OCI-LY3 (cell line): ENCODE data around the gene PTPRM.

ENCODE experiments used
- H2AFZ ChIP-seq: fragments of 200-600, 300-600 bp; shearing (Covaris generic); 2 replicates; pipeline ENCODE4 v1.6.0; 2014; ENCODE audit warnings: antibody characterized with exemption, low read depth, low read length
- H3K27ac ChIP-seq: fragments of 200-600, 300-600 bp; sonication (generic); 2 replicates; pipeline ENCODE4 v1.5.1; 2014; ENCODE audit warnings: mild to moderate bottlenecking, low read length, moderate library complexity, mixed read lengths
- H3K27me3 ChIP-seq: fragments of 200-600, 300-600 bp; sonication (generic); 2 replicates; pipeline ENCODE4 v1.6.1; 2014; ENCODE audit warnings: low read depth, low read length, mixed read lengths
- H3K36me3 ChIP-seq: fragments of 200-600, 300-600 bp; sonication (generic); replicated peaks from 2 replicates; pipeline ENCODE3; 2014; ENCODE audit warnings: low read depth, low read length, mixed read lengths
- H3K4me1 ChIP-seq: fragments of 300-600, 200-600 bp; sonication (generic); 2 replicates; pipeline ENCODE4 v1.6.1; 2014; ENCODE audit warnings: low read length, mixed read lengths
- H3K4me2 ChIP-seq: fragments of 200-600, 300-600 bp; sonication (generic); 2 replicates; pipeline ENCODE4 v1.6.1; 2014; ENCODE audit warnings: low read length, mixed read lengths
- H3K4me3 ChIP-seq: fragments of 300-600, 200-600 bp; sonication (generic); 2 replicates; pipeline ENCODE4 v1.5.1; 2014; ENCODE audit warnings: antibody characterized with exemption, mild to moderate bottlenecking, low read length, moderate library complexity
- H3K79me2 ChIP-seq: fragments of 300-600, 200-600 bp; shearing (Covaris generic); 2 replicates; pipeline ENCODE4 v1.6.1; 2014; ENCODE audit warnings: mild to moderate bottlenecking, low read length, mixed read lengths
- H3K9ac ChIP-seq: fragments of 300-600, 200-600 bp; shearing (Covaris generic); 2 replicates; pipeline ENCODE4 v1.6.0; 2014; ENCODE audit warnings: mild to moderate bottlenecking, low read length, moderate library complexity
- H3K9me3 ChIP-seq: fragments of 200-600, 300-600 bp; shearing (Covaris generic); 2 replicates; pipeline ENCODE4 v1.6.1; 2014; ENCODE audit warnings: low read length, mixed read lengths; ENCODE audit not compliant: insufficient read depth
- H4K20me1 ChIP-seq: fragments of 200-600, 300-600 bp; sonication (generic); 2 replicates; pipeline ENCODE4 v1.6.1; 2016; ENCODE audit warnings: low read length, mixed read lengths; ENCODE audit not compliant: insufficient read depth
- EZH2phosphoT487 ChIP-seq: fragments of 200-600 bp; shearing (Covaris generic); IDR thresholded peaks from 2 replicates; pipeline ENCODE4 v1.6.1; 2018; ENCODE audit warnings: antibody characterized with exemption, mixed run types, low read depth
- TF ChIP-seq, protein P1 (sequence below): fragments of 200-600, 300-600 bp; sonication (generic); IDR thresholded peaks from 2 replicates; pipeline ENCODE4 v1.5.1; 2014; ENCODE audit warnings: antibody characterized with exemption, low read length, low read depth

Gene PTPRM

DNA sequence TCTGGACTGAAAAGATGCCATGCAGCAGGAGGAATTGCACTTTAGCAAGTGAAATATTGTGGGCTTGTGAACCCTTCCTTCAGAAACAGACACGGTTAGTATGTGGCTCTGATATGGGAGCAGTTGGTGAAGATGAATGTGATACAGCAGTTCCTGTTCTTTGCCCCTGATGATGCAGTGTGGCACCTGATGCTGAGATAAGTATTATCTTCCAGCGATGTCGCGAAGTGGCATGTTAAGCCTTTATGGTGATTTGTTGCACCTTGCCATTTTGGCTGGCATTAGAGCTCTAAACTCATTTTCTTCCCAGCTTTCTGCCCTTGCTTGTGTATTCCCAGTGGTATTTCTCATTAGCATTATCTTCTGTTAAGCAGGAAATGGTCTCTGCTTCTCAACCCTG, 600.6 kb downstream of the PTPRM start:
- Histone ChIP-seq H3K9me3 (no peaks in the 10 kb centered on the region), H3K36me3 (no peaks in the 10 kb centered on the region), H3K4me2 (no peak overlapping the region), H3K79me2 (no peaks in the 10 kb centered on the region), H3K27me3 (peaks cover 4% of the 10 kb centered on the region; the same call in 1 of the 2 replicates), H3K9ac (no peak overlapping the region), H3K4me1 (no peaks in the 10 kb centered on the region), H3K27ac (no peak overlapping the region), H3K4me3 (no peak overlapping the region), H4K20me1 (no peaks in the 10 kb centered on the region), H2AFZ (no peak overlapping the region)
- TF ChIP-seq EZH2phosphoT487 = no peak

DNA sequence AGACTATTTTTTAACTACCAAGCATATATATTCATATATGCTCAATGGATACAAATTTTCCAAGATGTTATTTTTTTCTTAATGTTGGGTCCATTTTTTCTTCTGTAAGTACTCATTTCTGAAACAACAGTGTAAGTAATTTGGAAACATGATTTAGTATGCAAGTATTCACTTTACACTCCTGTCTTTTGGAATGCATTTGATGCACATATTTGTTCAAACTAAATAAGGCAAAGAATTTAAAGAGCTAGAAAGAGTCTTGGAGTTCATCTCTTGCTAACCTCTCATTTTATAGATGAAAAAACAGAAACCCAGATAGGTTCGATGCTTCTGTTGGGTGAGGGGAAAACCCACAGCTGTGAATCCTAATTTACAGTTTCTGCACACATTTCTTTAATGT, 602.6 kb downstream of the PTPRM start:
- Histone ChIP-seq H3K36me3 (no peaks in the 10 kb centered on the region), H3K4me1 (no peaks in the 10 kb centered on the region)

DNA sequence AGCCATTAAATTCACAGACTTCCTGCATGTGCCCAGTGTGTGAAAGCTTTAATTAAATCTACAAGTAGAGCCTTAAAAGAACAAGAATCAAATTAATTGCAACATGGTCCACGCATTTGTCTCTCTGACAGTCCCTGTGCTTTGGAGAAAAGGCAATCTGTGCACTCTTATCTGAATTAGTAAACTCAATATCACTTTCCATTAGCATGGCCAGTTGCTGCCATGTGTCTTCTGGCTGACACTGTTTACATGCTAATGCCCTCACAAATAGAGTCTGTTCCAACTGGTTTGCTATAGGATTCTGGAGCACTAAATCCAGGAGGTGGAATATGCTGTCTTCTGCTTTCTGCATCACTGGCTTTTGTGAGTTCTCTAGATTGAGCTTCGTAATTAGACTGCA, 607.7 kb downstream of the PTPRM start:
- Histone ChIP-seq H3K9ac (no peak overlapping the region), H3K27ac (no peak overlapping the region), H3K4me1 (no peaks in the 10 kb centered on the region), H4K20me1 (no peaks in the 10 kb centered on the region), H2AFZ (no peak overlapping the region), H3K79me2 (no peaks in the 10 kb centered on the region), H3K4me2 (no peak overlapping the region), H3K9me3 (no peaks in the 10 kb centered on the region), H3K36me3 (no peaks in the 10 kb centered on the region), H3K27me3 (peaks cover 4% of the 10 kb centered on the region; the same call in 1 of the 2 replicates), H3K4me3 (no peak overlapping the region)
- TF ChIP-seq, protein P1, sequence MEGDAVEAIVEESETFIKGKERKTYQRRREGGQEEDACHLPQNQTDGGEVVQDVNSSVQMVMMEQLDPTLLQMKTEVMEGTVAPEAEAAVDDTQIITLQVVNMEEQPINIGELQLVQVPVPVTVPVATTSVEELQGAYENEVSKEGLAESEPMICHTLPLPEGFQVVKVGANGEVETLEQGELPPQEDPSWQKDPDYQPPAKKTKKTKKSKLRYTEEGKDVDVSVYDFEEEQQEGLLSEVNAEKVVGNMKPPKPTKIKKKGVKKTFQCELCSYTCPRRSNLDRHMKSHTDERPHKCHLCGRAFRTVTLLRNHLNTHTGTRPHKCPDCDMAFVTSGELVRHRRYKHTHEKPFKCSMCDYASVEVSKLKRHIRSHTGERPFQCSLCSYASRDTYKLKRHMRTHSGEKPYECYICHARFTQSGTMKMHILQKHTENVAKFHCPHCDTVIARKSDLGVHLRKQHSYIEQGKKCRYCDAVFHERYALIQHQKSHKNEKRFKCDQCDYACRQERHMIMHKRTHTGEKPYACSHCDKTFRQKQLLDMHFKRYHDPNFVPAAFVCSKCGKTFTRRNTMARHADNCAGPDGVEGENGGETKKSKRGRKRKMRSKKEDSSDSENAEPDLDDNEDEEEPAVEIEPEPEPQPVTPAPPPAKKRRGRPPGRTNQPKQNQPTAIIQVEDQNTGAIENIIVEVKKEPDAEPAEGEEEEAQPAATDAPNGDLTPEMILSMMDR = no peak
- TF ChIP-seq EZH2phosphoT487 = no peak

More for the DNA sequence above, 602.6 kb downstream of the PTPRM start:
- H3K9me3 ChIP-seq = no peaks in the 10 kb centered on the region
- no peak overlapping the region for H3K4me2 ChIP-seq
- no peak overlapping the region for H3K27ac ChIP-seq
- H2AFZ ChIP-seq = no peak overlapping the region
- no peak overlapping the region for H3K4me3 ChIP-seq
- H4K20me1 ChIP-seq = no peaks in the 10 kb centered on the region
- no peaks in the 10 kb centered on the region for H3K79me2 ChIP-seq
- H3K27me3 ChIP-seq = peaks cover 4% of the 10 kb centered on the region; the same call in 1 of the 2 replicates
- TF ChIP-seq, protein P1 = no peak
- TF ChIP-seq EZH2phosphoT487 = no peak
- no peak overlapping the region for H3K9ac ChIP-seq

DNA sequence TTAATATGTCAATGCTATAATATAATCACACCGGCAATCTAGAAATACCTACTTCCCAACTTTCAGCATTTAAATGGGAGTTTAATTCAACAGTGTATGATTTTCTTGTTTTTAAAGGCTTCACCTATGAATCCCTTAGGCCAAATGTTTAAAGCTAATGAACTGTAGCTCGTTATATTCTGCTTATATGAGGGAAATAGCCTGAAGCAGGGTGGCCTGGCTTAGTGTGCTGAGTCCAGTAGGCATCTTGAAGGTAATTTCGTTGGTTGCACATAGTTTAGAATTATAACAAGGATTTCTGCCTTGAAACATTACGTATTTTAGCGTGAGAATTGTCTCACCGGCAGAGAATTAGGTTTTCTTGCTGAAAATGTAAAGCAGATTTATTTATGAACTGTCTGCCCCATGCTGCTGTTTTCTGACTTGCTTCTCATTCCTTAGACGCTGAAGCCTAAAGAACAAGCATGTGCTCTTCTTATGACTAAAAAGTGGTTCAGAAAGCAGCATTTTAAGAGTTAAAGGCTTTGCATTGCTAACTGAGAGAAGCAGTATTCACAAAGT, 608.5 kb downstream of the PTPRM start:
- Histone ChIP-seq H3K27ac (no peak overlapping the region), H2AFZ (no peak overlapping the region), H3K9ac (no peak overlapping the region), H3K4me2 (no peak overlapping the region), H3K36me3 (no peaks in the 10 kb centered on the region), H3K4me3 (no peak overlapping the region), H3K4me1 (no peaks in the 10 kb centered on the region), H3K9me3 (no peaks in the 10 kb centered on the region), H3K27me3 (peaks cover 4% of the 10 kb centered on the region; the same call in 1 of the 2 replicates), H3K79me2 (no peaks in the 10 kb centered on the region), H4K20me1 (no peaks in the 10 kb centered on the region)
- TF ChIP-seq, protein P1 = no peak
- no peak for TF ChIP-seq EZH2phosphoT487
